HG02870 (cell line): ENCODE results near the gene CD44.
"Not testable (repeated sequence)": the region's sequence is repeated elsewhere in the genome, so short reads cannot be mapped to it uniquely, and the experiment has no call there.

Experiments
- ATAC-seq: cut with Tn5 transposase; IDR thresholded peaks from one replicate; pipeline ENCODE4 v1.9.1; 2021; ENCODE audit warnings: mild to moderate bottlenecking, moderate library complexity; ENCODE audit not compliant: unreplicated experiment

The CD44 gene

GRCh38 chr11:35138943-35139721, at the start of gene CD44:
Gene CD44, plus strand, starts transcription at chr11:35139171. Its CDS starts 133 bp downstream, at chr11:35139304.
- ATAC-seq, result peak; percentile 43

GRCh38 chr11:35089666-35090065, 49.3 kb upstream of the CD44 start:
- ATAC-seq, result peak; percentile 78

- peak; percentile 17 for ATAC-seq
These were observed 48.8 kb upstream of the CD44 start for GRCh38 chr11:35090125-35090524.

GRCh38 chr11:35090991-35091390, 48.0 kb upstream of the CD44 start:
- not testable (repeated sequence) for ATAC-seq

- ATAC-seq, result no peak
These were observed 42.2 kb upstream of the CD44 start for GRCh38 chr11:35096723-35097122.

- no peak for ATAC-seq
These were observed 41.0 kb upstream of the CD44 start for GRCh38 chr11:35097814-35098455.

GRCh38 chr11:35098855-35099254, 40.1 kb upstream of the CD44 start:
- ATAC-seq, result no peak

GRCh38 chr11:35099278-35100012, 39.5 kb upstream of the CD44 start:
- no peak for ATAC-seq

GRCh38 chr11:35100013-35100383, 39.0 kb upstream of the CD44 start:
- no peak for ATAC-seq

GRCh38 chr11:35101223-35101622, 37.7 kb upstream of the CD44 start:
- no peak for ATAC-seq

GRCh38 chr11:35102267-35102666, 36.7 kb upstream of the CD44 start:
- ATAC-seq, result no peak

GRCh38 chr11:35103366-35104208, 35.4 kb upstream of the CD44 start:
- ATAC-seq, result no peak

- no peak for ATAC-seq
These were observed 34.3 kb upstream of the CD44 start for GRCh38 chr11:35104655-35105054.

GRCh38 chr11:35105319-35106079, 33.5 kb upstream of the CD44 start:
- ATAC-seq, result no peak

GRCh38 chr11:35106595-35106994, 32.4 kb upstream of the CD44 start:
- peak; percentile 64 for ATAC-seq

- no peak for ATAC-seq
These were observed 31.1 kb upstream of the CD44 start for GRCh38 chr11:35107861-35108260.

GRCh38 chr11:35108336-35108735, 30.6 kb upstream of the CD44 start:
- ATAC-seq, result not testable (repeated sequence)

GRCh38 chr11:35109041-35109440, 29.9 kb upstream of the CD44 start:
- ATAC-seq, result no peak

GRCh38 chr11:35109827-35110226, 29.1 kb upstream of the CD44 start:
- no peak for ATAC-seq
